OCI-LY3 (cell line): Measurements from ENCODE around the gene IL36B.
A peak's percentile ranks its signal among the peaks of the same experiment; 100 is the strongest.

Source experiments
- H2AFZ ChIP-seq: fragments of 200-600, 300-600 bp; shearing (Covaris generic); 2 replicates; pipeline ENCODE4 v1.6.0; 2014; ENCODE audit warnings: antibody characterized with exemption, low read depth, low read length
- H3K27ac ChIP-seq: fragments of 200-600, 300-600 bp; sonication (generic); 2 replicates; pipeline ENCODE4 v1.5.1; 2014; ENCODE audit warnings: mild to moderate bottlenecking, low read length, moderate library complexity, mixed read lengths
- H3K27me3 ChIP-seq: fragments of 200-600, 300-600 bp; sonication (generic); 2 replicates; pipeline ENCODE4 v1.6.1; 2014; ENCODE audit warnings: low read depth, low read length, mixed read lengths
- H3K36me3 ChIP-seq: fragments of 200-600, 300-600 bp; sonication (generic); replicated peaks from 2 replicates; pipeline ENCODE3; 2014; ENCODE audit warnings: low read depth, low read length, mixed read lengths
- H3K4me1 ChIP-seq: fragments of 300-600, 200-600 bp; sonication (generic); 2 replicates; pipeline ENCODE4 v1.6.1; 2014; ENCODE audit warnings: low read length, mixed read lengths
- H3K4me2 ChIP-seq: fragments of 200-600, 300-600 bp; sonication (generic); 2 replicates; pipeline ENCODE4 v1.6.1; 2014; ENCODE audit warnings: low read length, mixed read lengths
- H3K4me3 ChIP-seq: fragments of 300-600, 200-600 bp; sonication (generic); 2 replicates; pipeline ENCODE4 v1.5.1; 2014; ENCODE audit warnings: antibody characterized with exemption, mild to moderate bottlenecking, low read length, moderate library complexity
- H3K79me2 ChIP-seq: fragments of 300-600, 200-600 bp; shearing (Covaris generic); 2 replicates; pipeline ENCODE4 v1.6.1; 2014; ENCODE audit warnings: mild to moderate bottlenecking, low read length, mixed read lengths
- H3K9ac ChIP-seq: fragments of 300-600, 200-600 bp; shearing (Covaris generic); 2 replicates; pipeline ENCODE4 v1.6.0; 2014; ENCODE audit warnings: mild to moderate bottlenecking, low read length, moderate library complexity
- H3K9me3 ChIP-seq: fragments of 200-600, 300-600 bp; shearing (Covaris generic); 2 replicates; pipeline ENCODE4 v1.6.1; 2014; ENCODE audit warnings: low read length, mixed read lengths; ENCODE audit not compliant: insufficient read depth
- H4K20me1 ChIP-seq: fragments of 200-600, 300-600 bp; sonication (generic); 2 replicates; pipeline ENCODE4 v1.6.1; 2016; ENCODE audit warnings: low read length, mixed read lengths; ENCODE audit not compliant: insufficient read depth
- CTCF ChIP-seq: fragments of 200-600, 300-600 bp; sonication (generic); IDR thresholded peaks from 2 replicates; pipeline ENCODE4 v1.5.1; 2014; ENCODE audit warnings: antibody characterized with exemption, low read length, low read depth
- EZH2phosphoT487 ChIP-seq: fragments of 200-600 bp; shearing (Covaris generic); IDR thresholded peaks from 2 replicates; pipeline ENCODE4 v1.6.1; 2018; ENCODE audit warnings: antibody characterized with exemption, mixed run types, low read depth

Gene IL36B

GRCh38 chr2:112985090-112985489 is 67.6 kb downstream of the IL36B start:
- H3K27me3 ChIP-seq = no peaks in the 10 kb centered on the region
- H3K4me1 ChIP-seq = peaks cover 21% of the 10 kb centered on the region
- no peak overlapping the region for H3K9ac ChIP-seq
- TF ChIP-seq CTCF (no peak), EZH2phosphoT487 (no peak)
- no peak overlapping the region for H3K4me2 ChIP-seq
- no peaks in the 10 kb centered on the region for H4K20me1 ChIP-seq
- H2AFZ ChIP-seq = no peak overlapping the region
- no peak overlapping the region for H3K27ac ChIP-seq
- H3K9me3 ChIP-seq = peaks cover 6% of the 10 kb centered on the region; the same call in 1 of the 2 replicates
- no peaks in the 10 kb centered on the region for H3K79me2 ChIP-seq
- H3K4me3 ChIP-seq = no peak overlapping the region
- no peaks in the 10 kb centered on the region for H3K36me3 ChIP-seq

- no peaks in the 10 kb centered on the region for H3K79me2 ChIP-seq
Observed at GRCh38 chr2:112980537-112980936, 72.1 kb downstream of the IL36B start.

GRCh38 chr2:112979731-112980130 is 72.9 kb downstream of the IL36B start:
- H3K4me3 ChIP-seq = peak overlapping the region; percentile 23
- peak overlapping the region; percentile 74 for H3K4me2 ChIP-seq
- peaks cover 54% of the 10 kb centered on the region for H3K4me1 ChIP-seq
- no peaks in the 10 kb centered on the region for H4K20me1 ChIP-seq
- H3K27me3 ChIP-seq = no peaks in the 10 kb centered on the region; the same call in 1 of the 2 replicates
- TF ChIP-seq EZH2phosphoT487 (no peak), CTCF (no peak)
- no peaks in the 10 kb centered on the region for H3K36me3 ChIP-seq
- no peak overlapping the region for H3K9ac ChIP-seq
- peak overlapping the region; percentile 49 for H3K27ac ChIP-seq
- no peak overlapping the region for H2AFZ ChIP-seq
- H3K9me3 ChIP-seq = no peaks in the 10 kb centered on the region
- no peaks in the 10 kb centered on the region for H3K79me2 ChIP-seq

More at GRCh38 chr2:112980537-112980936, 72.1 kb downstream of the IL36B start:
- Histone ChIP-seq H3K36me3 (no peaks in the 10 kb centered on the region), H3K4me3 (no peak overlapping the region), H4K20me1 (no peaks in the 10 kb centered on the region), H3K27ac (peak overlapping the region; percentile 49), H3K9ac (no peak overlapping the region), H2AFZ (no peak overlapping the region), H3K27me3 (no peaks in the 10 kb centered on the region; the same call in 1 of the 2 replicates), H3K4me2 (peak overlapping the region; percentile 74), H3K4me1 (peaks cover 54% of the 10 kb centered on the region), H3K9me3 (no peaks in the 10 kb centered on the region)
- TF ChIP-seq EZH2phosphoT487 (no peak), CTCF (no peak)

GRCh38 chr2:112977559-112978056 is 75.1 kb downstream of the IL36B start, which contains the start of gene IL36G:
TSS of gene IL36G (plus strand) at chr2:112978006. CDS start at chr2:112978639, 633 bp downstream.
- H2AFZ ChIP-seq = no peak within 1 kb of the TSS
- H3K9me3 ChIP-seq = no peaks in the 10 kb centered on the region
- H3K4me2 ChIP-seq = peak within 1 kb of the TSS; percentile 74
- H3K4me1 ChIP-seq = peaks cover 55% of the 10 kb centered on the region
- H3K27me3 ChIP-seq = no peaks in the 10 kb centered on the region; the same call in 1 of the 2 replicates
- no peaks in the 10 kb centered on the region for H3K36me3 ChIP-seq
- H3K79me2 ChIP-seq = no peaks in the 10 kb centered on the region
- H3K9ac ChIP-seq = no peak within 1 kb of the TSS
- peak within 1 kb of the TSS; percentile 20; the same call in 1 of the 2 replicates for H3K4me3 ChIP-seq
- no peak within 1 kb of the TSS for H3K27ac ChIP-seq
- no peaks in the 10 kb centered on the region for H4K20me1 ChIP-seq
- TF ChIP-seq EZH2phosphoT487 = no peak
- no peak for TF ChIP-seq CTCF
